Measurements from ENCODE around the gene INO80. TPM values are rescaled to one million over a fixed set of nuclear protein-coding genes. Genes with fewer than 3 reads are reported as not detected.

INO80 gene
- total RNA-seq, 5 donors from 2014 or later (not counting 1 experiment from before 2014, with no cell fraction given), result 31.3 to 34.7 (median 33.7) TPM

DNA sequence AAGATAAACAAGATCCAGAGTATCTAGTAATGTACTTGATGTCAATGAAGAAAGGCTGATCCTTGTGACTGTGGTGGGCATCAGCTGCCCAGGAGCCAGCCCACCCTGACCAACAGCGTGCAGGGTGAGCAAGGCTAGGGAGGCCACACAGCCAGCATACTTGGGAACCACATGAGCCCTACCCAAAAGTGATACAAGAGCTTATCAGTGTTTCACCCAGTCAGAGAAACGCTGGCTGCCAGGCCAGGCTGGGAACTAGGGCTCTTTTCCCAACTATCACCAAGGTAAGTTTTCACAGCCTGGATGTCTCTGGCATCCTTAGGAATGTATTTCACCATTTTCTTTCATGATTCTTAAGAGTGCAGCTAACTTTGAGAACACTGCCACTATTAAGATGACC lies 137.9 kb downstream of the INO80 start:
- Mint-ChIP-seq H3K9me3 (no peaks in the 10 kb centered on the region), H3K4me1 (no peaks in the 10 kb centered on the region), H3K36me3 (peaks cover 59% of the 10 kb centered on the region), H3K4me3 (no peak overlapping the region), H3K27ac (no peak overlapping the region), H3K27me3 (no peaks in the 10 kb centered on the region)
- Histone ChIP-seq H3K4me3 (ENCODE audit: control insufficient read depth in 1 of 2, extremely low read depth in 1 of 2, low read length in 1 of 2) (no peak overlapping the region), H3K27me3 (replicated peaks in 1 of 2; ENCODE audit: control insufficient read depth in 2 of 2, extremely low read depth in 1 of 2, insufficient read depth in 2 of 2, low read length in 1 of 2) (no peaks in the 10 kb centered on the region), H3K36me3 (ENCODE audit: control insufficient read depth in 2 of 2, extremely low read depth in 1 of 2, insufficient read depth in 1 of 2, low read length in 1 of 2) (peaks cover 31 to 71% of the 10 kb centered on the region in 2 donors), H3K9me3 (no peaks in the 10 kb centered on the region), H3K27ac (ENCODE audit: low read length) (no peak overlapping the region), H3K4me1 (ENCODE audit: control insufficient read depth in 1 of 2, extremely low read depth in 1 of 2, insufficient read depth in 2 of 2, low read length in 2 of 2) (no peaks in the 10 kb centered on the region)
- ATAC-seq (replicated peaks in 1 of 4) (no peak), DNase-seq (no peak)
- 94% methylated on average over 2 of the region's 2 CpGs for WGBS (ENCODE audit: insufficient coverage)
- POLR2A ChIA-PET, result no interaction called here
- CTCF ChIA-PET, result no interaction called here

DNA sequence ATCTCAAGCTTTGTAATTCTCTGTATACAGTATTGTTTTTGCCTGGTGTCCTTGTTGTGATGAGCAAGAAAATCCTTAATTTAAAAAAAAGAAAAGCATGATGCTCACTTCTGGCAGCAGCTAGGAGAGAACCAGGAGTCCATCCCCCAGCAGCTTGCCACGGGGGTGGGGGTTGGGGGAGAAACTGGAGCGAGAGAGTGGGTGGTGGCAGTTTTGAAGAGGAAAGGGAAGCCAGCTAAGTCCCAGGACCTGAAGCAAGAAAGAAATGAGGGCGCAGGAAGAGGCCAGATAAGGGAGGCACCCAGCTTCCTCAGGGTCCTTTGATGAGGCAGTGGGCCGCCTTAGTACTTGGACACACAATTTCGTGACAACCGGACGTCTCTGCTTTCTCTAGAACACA lies 139.3 kb downstream of the INO80 start:
- Mint-ChIP-seq H3K27me3 (no peaks in the 10 kb centered on the region), H3K4me3 (no peak overlapping the region), H3K4me1 (peaks cover 0 to 11% (median 3%) of the 10 kb centered on the region in 3 donors), H3K9me3 (no peaks in the 10 kb centered on the region), H3K27ac (no peak overlapping the region), H3K36me3 (peaks cover 48% of the 10 kb centered on the region)
- H3K4me3 ChIP-seq (ENCODE audit: control insufficient read depth in 1 of 2, extremely low read depth in 1 of 2, low read length in 1 of 2), result no peak overlapping the region
- ChIA-PET POLR2A (no interaction called here), CTCF (no interaction called here)
- H3K27ac ChIP-seq (ENCODE audit: low read length), result no peak overlapping the region
- H3K27me3 ChIP-seq (replicated peaks in 1 of 2; ENCODE audit: control insufficient read depth in 2 of 2, extremely low read depth in 1 of 2, insufficient read depth in 2 of 2, low read length in 1 of 2), result no peaks in the 10 kb centered on the region
- H3K9me3 ChIP-seq, result no peaks in the 10 kb centered on the region
- ATAC-seq (replicated peaks in 1 of 4), result no peak
- DNase-seq, result no peak
- peaks cover 22 to 58% of the 10 kb centered on the region in 2 donors for H3K36me3 ChIP-seq (ENCODE audit: control insufficient read depth in 2 of 2, extremely low read depth in 1 of 2, insufficient read depth in 1 of 2, low read length in 1 of 2)
- 97% methylated on average over 4 of the region's 7 CpGs for WGBS (ENCODE audit: insufficient coverage)
- H3K4me1 ChIP-seq (ENCODE audit: control insufficient read depth in 1 of 2, extremely low read depth in 1 of 2, insufficient read depth in 2 of 2, low read length in 2 of 2), result no peaks in the 10 kb centered on the region

DNA sequence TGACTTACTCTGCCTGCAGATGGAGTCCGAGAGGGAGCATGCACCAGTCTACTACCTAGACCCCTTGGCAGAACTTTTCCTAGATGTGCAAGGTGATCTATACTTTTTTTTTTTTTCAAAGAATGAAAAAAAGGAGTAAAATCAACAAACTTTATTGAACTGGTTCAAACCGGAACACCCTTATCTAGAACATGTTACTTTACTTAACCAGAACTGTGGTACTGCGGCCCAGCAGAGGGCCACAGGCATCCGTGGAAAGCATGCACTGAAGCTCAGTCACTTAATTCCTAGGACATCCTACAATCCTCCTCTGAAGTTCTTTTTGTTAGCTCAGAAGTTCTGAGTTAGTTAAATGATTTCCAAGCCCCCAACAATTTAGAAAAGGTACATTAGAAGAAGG lies 141.2 kb downstream of the INO80 start:
- POLR2A ChIA-PET, result no interaction called here
- H3K36me3 Mint-ChIP-seq, result peaks cover 29% of the 10 kb centered on the region
- Histone ChIP-seq H3K4me1 (ENCODE audit: control insufficient read depth in 1 of 2, extremely low read depth in 1 of 2, insufficient read depth in 2 of 2, low read length in 2 of 2) (no peaks in the 10 kb centered on the region), H3K9me3 (no peaks in the 10 kb centered on the region), H3K27me3 (replicated peaks in 1 of 2; ENCODE audit: control insufficient read depth in 2 of 2, extremely low read depth in 1 of 2, insufficient read depth in 2 of 2, low read length in 1 of 2) (no peaks in the 10 kb centered on the region), H3K36me3 (ENCODE audit: control insufficient read depth in 2 of 2, extremely low read depth in 1 of 2, insufficient read depth in 1 of 2, low read length in 1 of 2) (peaks cover 10 to 39% of the 10 kb centered on the region in 2 donors), H3K4me3 (ENCODE audit: control insufficient read depth in 1 of 2, extremely low read depth in 1 of 2, low read length in 1 of 2) (no peak overlapping the region), H3K27ac (ENCODE audit: low read length) (no peak overlapping the region)
- H3K27ac Mint-ChIP-seq, result no peak overlapping the region
- CTCF ChIA-PET, result no interaction called here
- H3K4me1 Mint-ChIP-seq, result peaks cover 0 to 11% (median 3%) of the 10 kb centered on the region in 3 donors
- no peak overlapping the region for H3K4me3 Mint-ChIP-seq
- H3K27me3 Mint-ChIP-seq, result no peaks in the 10 kb centered on the region
- no CpG with 5 or more reads among the region's 4 CpGs for WGBS (ENCODE audit: insufficient coverage)
- no peak for ATAC-seq (replicated peaks in 1 of 4)
- no peak for DNase-seq
- H3K9me3 Mint-ChIP-seq, result no peaks in the 10 kb centered on the region

DNA sequence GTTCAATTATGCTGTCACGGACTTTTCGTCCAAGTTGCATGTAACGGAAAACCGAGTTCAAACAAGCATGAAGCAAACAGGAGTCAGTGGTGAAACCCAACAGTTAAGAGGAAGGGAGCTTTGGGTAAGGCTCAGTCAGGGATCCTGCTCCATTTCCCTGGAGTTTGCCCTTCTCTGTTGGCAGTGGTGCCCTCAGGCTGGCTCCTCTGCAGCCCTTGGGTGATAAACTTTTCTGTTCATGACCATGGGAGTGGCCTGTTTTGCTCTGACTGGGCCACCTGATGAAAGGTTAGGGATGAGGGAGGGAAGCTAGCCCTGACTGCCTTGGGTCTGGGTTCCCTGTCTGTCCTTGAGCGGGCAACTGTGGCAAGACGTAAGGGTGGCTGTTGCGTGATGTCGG lies 146.7 kb downstream of the INO80 start:
- no peak overlapping the region for H3K27ac Mint-ChIP-seq
- no peak overlapping the region for H3K27ac ChIP-seq (ENCODE audit: low read length)
- H3K4me1 ChIP-seq (ENCODE audit: control insufficient read depth in 1 of 2, extremely low read depth in 1 of 2, insufficient read depth in 2 of 2, low read length in 2 of 2), result no peaks in the 10 kb centered on the region
- H3K36me3 ChIP-seq (ENCODE audit: control insufficient read depth in 2 of 2, extremely low read depth in 1 of 2, insufficient read depth in 1 of 2, low read length in 1 of 2), result no peaks in the 10 kb centered on the region
- H3K9me3 Mint-ChIP-seq, result no peaks in the 10 kb centered on the region
- ChIA-PET POLR2A (no interaction called here), CTCF (no interaction called here)
- DNase-seq (no peak), ATAC-seq (replicated peaks in 1 of 4) (no peak)
- peaks cover 0 to 2% of the 10 kb centered on the region in 2 donors for H3K27me3 Mint-ChIP-seq
- H3K4me1 Mint-ChIP-seq, result peaks cover 0 to 11% (median 3%) of the 10 kb centered on the region in 3 donors
- H3K4me3 ChIP-seq (ENCODE audit: control insufficient read depth in 1 of 2, extremely low read depth in 1 of 2, low read length in 1 of 2), result no peak overlapping the region
- H3K27me3 ChIP-seq (replicated peaks in 1 of 2; ENCODE audit: control insufficient read depth in 2 of 2, extremely low read depth in 1 of 2, insufficient read depth in 2 of 2, low read length in 1 of 2), result no peaks in the 10 kb centered on the region
- WGBS (ENCODE audit: insufficient coverage), result 95% methylated on average over 6 of the region's 8 CpGs
- H3K9me3 ChIP-seq, result no peaks in the 10 kb centered on the region
- H3K36me3 Mint-ChIP-seq, result no peaks in the 10 kb centered on the region
- H3K4me3 Mint-ChIP-seq, result no peak overlapping the region

DNA sequence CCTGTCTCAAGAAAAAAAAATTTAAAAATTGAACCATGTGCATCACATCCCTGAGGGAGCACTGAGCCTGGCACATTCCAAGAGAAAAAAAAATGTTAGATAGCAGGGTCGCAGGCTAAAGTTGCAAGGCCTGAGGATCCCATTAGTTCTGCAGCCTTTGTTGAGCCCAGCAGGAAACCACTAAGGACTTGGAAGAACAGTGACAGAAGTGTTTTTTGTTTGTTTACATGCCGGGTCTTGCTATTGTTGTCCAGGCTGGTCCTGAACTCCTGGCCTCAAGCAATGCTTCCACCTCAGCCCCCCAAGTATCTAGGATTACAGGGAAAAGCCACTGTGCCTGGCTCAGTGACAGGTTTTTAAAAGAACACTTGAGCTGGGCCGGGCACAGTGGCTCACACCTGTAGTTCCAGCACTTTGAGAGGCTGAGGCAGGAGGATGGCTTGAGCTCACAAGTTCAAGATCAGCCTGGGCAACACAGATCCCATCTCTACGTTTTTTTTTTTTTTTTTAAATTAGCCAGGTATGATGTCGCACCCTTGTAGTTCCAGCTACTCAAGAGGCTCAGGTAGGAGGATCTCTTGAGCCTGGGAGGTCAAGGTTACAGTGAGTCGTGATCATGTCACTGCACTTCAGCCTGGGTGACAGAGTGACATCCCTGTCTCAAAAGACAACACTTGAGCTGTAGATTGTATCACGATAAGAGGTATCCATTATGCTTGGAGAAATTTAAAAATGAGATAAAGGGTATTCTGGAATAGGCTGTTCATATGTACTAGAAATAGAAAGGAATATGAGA lies 147.6 kb downstream of the INO80 start:
- Histone ChIP-seq H3K36me3 (ENCODE audit: control insufficient read depth in 2 of 2, extremely low read depth in 1 of 2, insufficient read depth in 1 of 2, low read length in 1 of 2) (no peaks in the 10 kb centered on the region), H3K9me3 (no peaks in the 10 kb centered on the region), H3K4me3 (ENCODE audit: control insufficient read depth in 1 of 2, extremely low read depth in 1 of 2, low read length in 1 of 2) (no peak overlapping the region), H3K27me3 (replicated peaks in 1 of 2; ENCODE audit: control insufficient read depth in 2 of 2, extremely low read depth in 1 of 2, insufficient read depth in 2 of 2, low read length in 1 of 2) (peaks cover 0 to 6% of the 10 kb centered on the region in 2 experiments), H3K27ac (ENCODE audit: low read length) (no peak overlapping the region), H3K4me1 (ENCODE audit: control insufficient read depth in 1 of 2, extremely low read depth in 1 of 2, insufficient read depth in 2 of 2, low read length in 2 of 2) (no peaks in the 10 kb centered on the region)
- DNase-seq (no peak), ATAC-seq (replicated peaks in 1 of 4) (no peak)
- Mint-ChIP-seq H3K27me3 (peaks cover 0 to 2% of the 10 kb centered on the region in 2 donors), H3K9me3 (no peaks in the 10 kb centered on the region), H3K4me1 (peaks cover 0 to 11% (median 3%) of the 10 kb centered on the region in 3 donors), H3K27ac (no peak overlapping the region), H3K36me3 (no peaks in the 10 kb centered on the region), H3K4me3 (no peak overlapping the region)
- 76% methylated on average over 4 of the region's 7 CpGs for WGBS (ENCODE audit: insufficient coverage)
- POLR2A ChIA-PET, result interaction anchor here (0.6 kb wide), 2 partner anchors 19 to 262 kb away, joined by 4 to 5 read pairs; partner anchors contain the start of gene EXD1 (in 1 of the 2)
- CTCF ChIA-PET, result interaction anchor here in 1 of 2 donors (0.6 to 1.0 kb wide), 2 partner anchors 26 to 354 kb away, joined by 4 to 5 read pairs; no protein-coding TSS in a partner anchor

DNA sequence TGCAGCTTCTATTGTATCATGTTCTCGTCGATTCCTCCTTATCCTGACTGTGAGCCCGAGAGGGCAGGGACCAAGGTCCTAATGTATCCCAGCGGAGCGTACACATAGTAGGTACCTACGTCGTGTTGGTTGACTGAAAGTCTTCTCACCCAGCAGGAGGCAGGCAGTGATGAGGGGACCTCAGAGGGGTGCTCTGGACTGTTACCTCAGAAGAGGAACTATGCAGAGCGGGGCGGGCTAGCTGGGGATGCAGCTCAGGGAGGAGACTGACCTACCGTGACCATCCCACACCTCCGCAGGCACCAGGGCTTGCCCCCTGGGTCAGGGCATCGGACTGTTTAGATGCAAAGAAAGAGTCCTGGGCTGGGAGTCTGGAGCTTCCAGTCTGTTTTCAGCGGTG lies 151.4 kb downstream of the INO80 start:
- peaks cover 0 to 6% (median 0%) of the 10 kb centered on the region in 3 donors for H3K4me1 Mint-ChIP-seq
- 75% methylated on average over 10 of the region's 13 CpGs for WGBS (ENCODE audit: insufficient coverage)

More for the DNA sequence above, 151.4 kb downstream of the INO80 start:
- H3K27me3 Mint-ChIP-seq, result peaks cover 4 to 7% of the 10 kb centered on the region in 2 donors
- Histone ChIP-seq H3K27me3 (replicated peaks in 1 of 2; ENCODE audit: control insufficient read depth in 2 of 2, extremely low read depth in 1 of 2, insufficient read depth in 2 of 2, low read length in 1 of 2) (peaks cover 0 to 12% of the 10 kb centered on the region in 2 experiments), H3K4me1 (ENCODE audit: control insufficient read depth in 1 of 2, extremely low read depth in 1 of 2, insufficient read depth in 2 of 2, low read length in 2 of 2) (no peaks in the 10 kb centered on the region), H3K27ac (ENCODE audit: low read length) (no peak overlapping the region), H3K36me3 (ENCODE audit: control insufficient read depth in 2 of 2, extremely low read depth in 1 of 2, insufficient read depth in 1 of 2, low read length in 1 of 2) (no peaks in the 10 kb centered on the region), H3K9me3 (no peaks in the 10 kb centered on the region), H3K4me3 (ENCODE audit: control insufficient read depth in 1 of 2, extremely low read depth in 1 of 2, low read length in 1 of 2) (no peak overlapping the region)
- DNase-seq (no peak), ATAC-seq (replicated peaks in 1 of 4) (no peak)
- H3K27ac Mint-ChIP-seq, result no peak overlapping the region
- H3K36me3 Mint-ChIP-seq, result no peaks in the 10 kb centered on the region
- ChIA-PET POLR2A (no interaction called here), CTCF (interaction anchor here (0.5 to 0.6 kb wide), 2 partner anchors 53 to 176 kb away, joined by 3 read pairs; no protein-coding TSS in a partner anchor)
- H3K4me3 Mint-ChIP-seq, result no peak overlapping the region
- no peaks in the 10 kb centered on the region for H3K9me3 Mint-ChIP-seq

Measured in T-cell (primary cell).